ENCODE results near the gene CNNM2.
"Not testable (repeated sequence)": the region's sequence is repeated elsewhere in the genome, so short reads cannot be mapped to it uniquely, and the experiment has no call there.

Gene CNNM2

DNA sequence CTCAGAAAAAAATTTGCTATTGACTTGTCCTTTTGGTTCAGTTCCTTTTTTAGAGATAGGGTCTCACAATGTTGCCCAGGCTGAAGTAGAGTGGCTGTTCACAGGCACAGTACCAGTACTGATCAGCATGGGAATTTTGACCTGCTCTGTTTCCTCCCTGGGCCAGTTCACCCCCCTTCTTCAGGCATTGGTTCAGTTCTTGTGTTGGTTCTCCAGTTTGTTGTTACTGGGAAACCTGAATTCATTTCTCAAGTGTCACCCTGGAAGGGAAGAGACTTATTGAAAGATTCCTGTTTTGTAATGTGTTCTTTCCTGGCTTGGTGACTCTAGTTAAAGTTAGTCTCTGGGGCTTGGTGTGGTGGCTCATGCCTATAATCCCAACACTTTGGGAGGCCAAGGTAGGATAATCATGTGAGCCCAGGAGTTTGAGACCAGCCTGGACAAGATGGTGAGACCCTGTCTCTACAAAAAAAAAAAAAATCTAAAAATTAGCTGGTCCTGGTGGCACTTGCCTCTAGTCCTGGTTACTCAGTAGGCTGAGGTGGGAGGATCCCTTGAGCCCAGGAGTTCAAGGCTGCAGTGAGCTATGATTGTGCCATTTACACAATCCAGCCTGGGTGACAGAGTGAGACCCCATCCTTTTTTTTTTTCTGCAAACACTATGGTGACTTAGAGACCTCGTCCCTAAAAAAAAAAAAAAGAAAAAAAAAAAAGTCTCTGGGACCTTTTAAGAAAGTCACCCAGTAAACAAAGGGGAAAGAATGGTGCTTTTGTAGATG lies 52.7 kb downstream of the CNNM2 start:
- no peak for ATAC-seq

GRCh38 chr10:102975483-102976379 lies 57.6 kb downstream of the CNNM2 start:
- no peak for ATAC-seq

DNA sequence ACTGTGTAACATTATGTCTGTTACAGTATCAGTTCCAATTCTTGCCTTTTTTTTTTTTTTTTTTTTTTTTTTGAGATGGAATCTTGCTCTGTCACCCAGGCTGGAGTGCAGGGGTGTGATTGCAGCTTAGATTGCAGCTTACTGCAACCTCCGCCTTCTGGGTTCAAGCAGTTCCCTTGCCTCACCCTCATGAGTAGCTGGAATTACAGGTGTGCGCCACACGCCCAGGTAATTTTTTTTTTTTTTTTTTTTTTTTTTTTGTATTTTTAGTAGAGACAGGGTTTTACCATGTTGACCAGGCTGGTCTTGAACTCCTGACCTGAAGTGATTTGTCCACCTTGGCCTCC lies 58.3 kb downstream of the CNNM2 start:
- not testable (repeated sequence) for ATAC-seq

- no peak for ATAC-seq
These were observed 64.2 kb downstream of the CNNM2 start for GRCh38 chr10:102982296-102982695.

DNA sequence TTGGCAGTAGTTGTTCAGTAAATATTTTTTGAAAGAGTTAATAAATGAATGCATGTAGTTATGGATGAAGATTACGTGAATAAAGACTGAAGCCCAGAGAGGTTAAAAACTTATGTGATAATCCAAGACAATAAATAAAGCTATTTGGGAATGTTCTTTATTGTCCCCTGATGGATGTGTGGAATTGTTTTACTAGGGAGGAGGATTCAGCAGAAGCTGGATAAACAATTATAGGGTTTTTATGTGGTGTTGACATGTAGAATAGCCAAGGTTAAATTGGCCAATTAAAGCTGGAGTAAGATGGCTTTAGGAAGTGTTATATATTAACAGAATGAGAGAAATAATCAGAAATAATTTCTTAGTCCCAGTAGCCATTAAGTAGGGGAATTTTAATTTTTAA lies 66.0 kb downstream of the CNNM2 start:
- no peak for ATAC-seq

GRCh38 chr10:102985811-102986210 lies 67.7 kb downstream of the CNNM2 start:
- ATAC-seq: no peak

- ATAC-seq: no peak
These were observed 70.6 kb downstream of the CNNM2 start for GRCh38 chr10:102988404-102989314.

DNA sequence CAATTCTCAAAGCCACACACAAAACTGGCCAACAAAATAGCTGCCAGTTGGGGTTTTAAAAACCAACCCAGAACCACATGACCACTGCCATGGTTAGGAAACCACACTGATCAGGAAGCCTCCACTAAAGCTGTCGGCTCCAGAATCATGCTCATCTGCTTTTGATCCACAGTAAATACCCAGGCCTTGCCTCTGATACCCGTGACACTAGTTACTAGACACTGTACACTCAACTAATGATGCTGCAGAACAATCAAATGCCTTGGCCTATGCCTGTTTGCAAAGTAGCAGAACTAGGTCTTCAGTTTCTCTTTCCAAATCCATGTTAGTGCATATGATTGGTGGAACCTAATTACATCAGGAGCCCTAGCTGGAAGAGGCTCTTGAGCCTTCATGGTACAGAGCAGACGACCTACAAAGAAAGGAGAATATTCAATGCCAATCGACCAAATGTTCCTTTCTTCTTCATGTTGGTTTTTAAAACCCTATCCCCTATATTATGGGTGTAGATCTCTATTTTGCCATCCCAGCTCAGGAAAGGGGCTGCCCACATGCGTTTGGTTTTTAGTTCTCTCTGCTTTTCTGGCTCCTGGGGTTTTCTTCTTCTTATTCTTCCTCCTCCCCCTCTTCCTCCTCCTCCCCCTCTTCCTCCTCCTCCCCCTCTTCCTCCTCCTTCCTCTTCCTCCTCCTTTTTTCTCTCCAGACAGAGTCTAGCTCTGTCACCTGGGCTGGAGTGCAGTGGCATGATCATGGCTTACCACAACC lies 76.6 kb downstream of the CNNM2 start:
- peak; percentile 13 to 27 for ATAC-seq

- no peak for ATAC-seq
These were observed 78.8 kb downstream of the CNNM2 start for GRCh38 chr10:102996876-102997275.

DNA sequence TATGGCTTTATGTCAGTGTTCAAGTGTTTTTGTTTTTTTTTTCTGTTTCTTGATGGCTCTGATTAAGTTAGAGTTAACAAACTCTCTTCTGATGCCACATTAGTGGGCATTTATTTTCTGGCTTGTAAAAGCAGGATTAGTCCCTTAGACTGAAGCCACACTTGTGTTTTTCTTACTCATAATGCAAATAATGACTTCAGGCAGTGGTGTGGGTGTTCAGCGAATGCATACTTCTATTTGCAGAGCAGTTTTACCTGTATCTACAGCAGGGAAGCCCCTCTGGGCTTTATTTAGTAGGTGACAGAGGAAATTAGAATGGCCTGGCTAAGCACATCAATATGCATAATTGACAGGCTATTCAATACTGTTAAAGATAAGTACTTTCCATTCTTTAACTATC lies 79.9 kb downstream of the CNNM2 start:
- ATAC-seq: no peak

DNA sequence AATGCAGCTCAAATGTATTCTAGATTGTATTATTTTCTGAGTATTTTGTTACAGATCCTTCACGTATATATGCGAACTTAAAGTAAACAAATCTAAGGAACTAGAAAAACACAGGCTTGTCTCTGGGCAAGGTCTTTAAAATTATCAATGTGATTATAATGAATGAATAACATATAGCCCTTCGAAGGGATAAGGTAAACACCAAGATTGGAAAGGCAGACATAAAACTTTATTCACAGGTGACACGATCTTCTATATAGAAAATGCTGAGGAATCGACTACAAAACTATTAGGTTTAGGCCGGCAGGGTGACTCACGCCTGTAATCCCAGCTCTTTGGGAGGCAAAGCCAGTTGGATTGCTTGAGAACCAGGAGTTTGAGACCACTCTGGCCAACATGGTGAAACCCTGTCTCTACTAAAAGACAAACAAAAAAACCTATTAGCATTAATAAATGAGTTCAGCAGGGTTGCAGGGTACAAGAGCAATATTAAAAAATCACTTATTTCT lies 80.4 kb downstream of the CNNM2 start:
- ATAC-seq: no peak

- ATAC-seq: not testable (repeated sequence)
These were observed 82.0 kb downstream of the CNNM2 start for GRCh38 chr10:103000050-103000449.

GRCh38 chr10:103007017-103007416 lies 88.9 kb downstream of the CNNM2 start:
- no peak for ATAC-seq

GRCh38 chr10:103013416-103013815 lies 95.3 kb downstream of the CNNM2 start:
- ATAC-seq: no peak

DNA sequence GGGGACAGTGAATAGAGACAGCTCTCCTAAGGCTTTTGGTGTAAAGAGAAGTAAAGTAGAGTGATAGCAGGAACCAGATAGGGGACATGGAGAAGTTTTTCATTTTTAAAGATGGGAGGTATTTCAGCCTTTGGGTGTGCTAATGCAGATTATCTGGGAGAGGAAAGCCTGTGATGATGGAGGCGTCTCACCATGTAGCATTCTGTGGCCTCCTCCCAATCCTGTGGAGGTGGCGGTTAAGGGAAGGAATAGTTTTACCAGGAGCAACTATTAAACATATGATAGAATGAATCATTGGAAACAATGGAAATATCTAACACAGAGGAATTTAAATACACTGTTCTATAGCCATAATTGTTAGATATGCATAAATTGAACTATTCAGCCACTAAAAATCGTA lies 101.3 kb downstream of the CNNM2 start:
- no peak for ATAC-seq

DNA sequence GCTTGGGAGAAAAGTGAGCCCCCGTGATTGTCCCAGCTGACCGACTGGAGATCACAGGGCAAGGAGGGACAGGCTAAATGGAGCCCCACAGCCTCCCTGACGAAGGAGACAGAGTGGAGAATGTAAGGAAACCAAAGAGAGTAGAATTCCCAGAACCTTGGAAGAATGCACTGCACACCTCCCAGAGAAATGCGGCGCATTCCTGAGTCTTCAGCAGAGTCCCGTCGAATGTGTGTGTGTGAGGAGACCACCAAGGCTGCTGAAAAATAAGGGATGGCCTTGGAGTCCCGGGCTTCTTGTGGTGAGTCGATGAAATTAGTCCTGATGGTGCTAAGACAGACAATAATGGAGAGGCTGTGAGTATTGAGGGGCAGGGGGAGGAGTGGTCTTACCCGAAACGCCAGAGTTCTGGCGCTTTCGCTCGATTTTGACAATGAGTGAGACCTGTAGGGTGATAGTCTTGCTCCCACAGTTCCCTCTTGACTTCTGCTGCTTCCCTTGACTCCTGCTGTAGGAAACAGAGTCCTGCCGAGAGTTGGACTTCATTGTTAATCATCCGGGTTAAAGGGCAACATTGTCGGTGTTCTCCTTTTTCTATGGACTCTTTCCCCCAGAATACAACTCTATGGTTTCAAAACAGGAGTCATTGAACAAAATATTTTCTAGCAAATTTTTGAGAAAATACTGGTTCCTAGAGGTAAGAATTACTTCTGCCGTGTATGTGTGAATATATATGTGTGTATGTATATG lies 103.2 kb downstream of the CNNM2 start:
- ATAC-seq: no peak

- ATAC-seq: no peak
These were observed 103.8 kb downstream of the CNNM2 start for GRCh38 chr10:103021900-103022293.

DNA sequence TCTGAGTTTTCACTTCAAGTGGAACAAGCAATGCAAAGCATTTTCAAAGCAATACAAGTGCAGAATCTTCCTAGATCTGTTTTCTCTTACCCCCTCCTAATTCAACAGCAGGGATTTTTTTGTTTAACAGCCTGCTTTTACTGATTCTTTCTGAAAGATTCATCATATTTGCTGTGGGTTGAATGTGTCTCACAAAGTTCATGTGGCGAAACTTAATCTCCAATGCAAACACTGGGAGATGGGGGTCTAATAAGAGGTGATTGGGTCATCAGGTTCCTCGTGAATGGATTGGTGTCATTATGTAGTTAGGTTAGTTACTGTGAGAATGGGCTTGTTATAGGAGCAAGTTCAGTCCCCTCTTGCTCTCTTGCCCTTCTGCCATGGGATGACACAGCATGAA lies 107.6 kb downstream of the CNNM2 start:
- ATAC-seq: no peak

DNA sequence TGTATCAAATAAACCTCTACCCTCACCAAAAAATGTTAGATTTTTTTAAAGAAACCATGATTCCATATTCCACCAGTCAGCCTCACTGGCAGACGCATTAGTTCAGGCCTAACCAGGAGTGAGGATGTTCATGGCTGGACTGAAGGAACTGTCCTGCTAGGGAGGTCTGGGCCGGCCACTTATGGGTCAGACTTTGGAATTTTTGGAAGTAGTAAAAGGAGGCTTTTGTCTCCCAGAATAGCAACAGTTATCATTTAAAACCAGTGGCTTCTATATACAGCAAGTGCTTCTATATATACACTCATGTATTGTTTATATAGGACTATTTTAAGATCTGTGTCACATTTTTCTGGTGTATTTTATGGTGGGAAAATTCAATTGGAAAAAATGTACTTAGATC lies 120.5 kb downstream of the CNNM2 start:
- no peak for ATAC-seq

DNA sequence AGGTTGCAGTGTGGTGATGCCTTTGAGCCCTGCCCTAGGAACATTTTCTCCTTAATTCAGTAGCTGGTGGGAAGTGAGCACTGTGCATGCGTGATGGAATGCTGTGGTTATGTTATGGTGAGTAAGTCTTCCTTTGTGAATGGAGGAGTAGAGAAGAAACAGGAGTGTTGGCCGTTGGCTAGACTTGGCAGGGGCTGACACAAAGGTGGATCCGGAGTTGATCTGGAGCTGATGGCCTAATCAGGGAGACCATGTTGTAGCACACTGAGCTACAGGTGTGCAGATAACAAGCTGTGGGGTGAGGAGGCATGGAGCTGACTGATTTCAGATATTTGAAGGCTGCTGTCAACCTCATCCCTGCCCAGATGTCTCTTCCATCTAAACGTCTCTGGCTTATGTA lies 122.3 kb downstream of the CNNM2 start:
- no peak for ATAC-seq

GRCh38 chr10:103041391-103041790 lies 123.3 kb downstream of the CNNM2 start:
- no peak for ATAC-seq
